ENCODE data around the gene PTPN6. TPM values are rescaled to one million over a fixed set of nuclear protein-coding genes. Genes with fewer than 3 reads are reported as not detected.

Gene PTPN6
- total and polyA plus RNA-seq, 12 donors = 2.9 to 32.5 (median 5.8) TPM

GRCh38 chr12:7004287-7004803 lies 53.2 kb downstream of the PTPN6 start:
- no peak overlapping the region for H3K27ac ChIP-seq
- peaks cover 0 to 53% (median 14%) of the 10 kb centered on the region in 9 donors for H3K4me1 ChIP-seq
- H3K4me3 ChIP-seq = no peak overlapping the region
- 90 to 91% methylated on average over 2 of the region's 2 CpGs for WGBS, 2 donors
- peaks cover 0 to 41% (median 0%) of the 10 kb centered on the region in 9 donors for H3K36me3 ChIP-seq
- intact Hi-C loops (cut with DNase I) = no loop called here
- ATAC-seq (no peak), DNase-seq (no peak)
- no peaks in the 10 kb centered on the region for H3K27me3 ChIP-seq
- H3K9me3 ChIP-seq = no peaks in the 10 kb centered on the region
- no peak for TF ChIP-seq CTCF (IDR thresholded peaks at IDR 0.05)

- intact Hi-C loops (cut with DNase I) = no loop called here
- no peak overlapping the region for H3K27ac ChIP-seq
- WGBS, 2 donors = 82 to 90% methylated on average over 2 of the region's 2 CpGs
- peaks cover 0 to 42% (median 0%) of the 10 kb centered on the region in 9 donors for H3K36me3 ChIP-seq
- no peaks in the 10 kb centered on the region for H3K9me3 ChIP-seq
- H3K4me3 ChIP-seq = no peak overlapping the region
- no peak for TF ChIP-seq CTCF (IDR thresholded peaks at IDR 0.05)
- DNase-seq (no peak), ATAC-seq (no peak)
- peaks cover 0 to 56% (median 14%) of the 10 kb centered on the region in 9 donors for H3K4me1 ChIP-seq
- no peaks in the 10 kb centered on the region for H3K27me3 ChIP-seq
Measured at GRCh38 chr12:7004840-7005239, 53.7 kb downstream of the PTPN6 start.

- no peak overlapping the region for H3K27ac ChIP-seq
- DNase-seq = no peak
- peaks cover 0 to 61% (median 14%) of the 10 kb centered on the region in 9 donors for H3K4me1 ChIP-seq
- ATAC-seq = no peak
- no peak overlapping the region for H3K4me3 ChIP-seq
- no peaks in the 10 kb centered on the region for H3K9me3 ChIP-seq
- H3K36me3 ChIP-seq = peaks cover 0 to 47% (median 0%) of the 10 kb centered on the region in 9 donors
- intact Hi-C loops (cut with DNase I) = no loop called here
- no peak for TF ChIP-seq CTCF (IDR thresholded peaks at IDR 0.05)
- WGBS, 2 donors = 84 to 85% methylated on average over 2 of the region's 2 CpGs
- no peaks in the 10 kb centered on the region for H3K27me3 ChIP-seq
Measured at GRCh38 chr12:7005311-7005710, 54.2 kb downstream of the PTPN6 start.

GRCh38 chr12:7006639-7007038 lies 55.5 kb downstream of the PTPN6 start:
- ATAC-seq (no peak), DNase-seq (no peak)
- H3K27me3 ChIP-seq = no peaks in the 10 kb centered on the region
- intact Hi-C loops (cut with DNase I) = no loop called here
- no peak overlapping the region for H3K4me3 ChIP-seq
- TF ChIP-seq CTCF (IDR thresholded peaks at IDR 0.05) = no peak
- WGBS, 2 donors = 90 to 94% methylated on average over 3 of the region's 3 CpGs
- H3K36me3 ChIP-seq = peaks cover 0 to 55% (median 0%) of the 10 kb centered on the region in 9 donors
- H3K27ac ChIP-seq = no peak overlapping the region
- H3K4me1 ChIP-seq = peaks cover 0 to 62% (median 14%) of the 10 kb centered on the region in 9 donors
- H3K9me3 ChIP-seq = no peaks in the 10 kb centered on the region

Measured in heart right ventricle (tissue), 16 donors.